Left lung (tissue), 10 donors: ENCODE results near the gene SMIM32. TPM values are rescaled to one million over a fixed set of nuclear protein-coding genes. Genes with fewer than 3 reads are reported as not detected.

Experiments used
- ATAC-seq: fragments of 200-7000 bp; cut with Tn5 transposase; one replicate; pipeline ENCODE4 v1.9.1; 2020; ENCODE audit warnings: moderate library complexity
- DNase-seq, 4 donors: peaks; one replicate each; pipeline ENCODE4 v3.0.0-alpha.2; 2013 to 2020
- H3K27ac ChIP-seq, 2 donors: fragments of 200-600 bp; sonication (generic) in 1 of 2; one replicate each; pipeline versions ENCODE4 v1.5.0 to v1.8.0; 2020 to 2021
- H3K27me3 ChIP-seq, 2 donors: fragments of 200-600 bp; sonication (generic) in 1 of 2; one replicate each; pipeline versions ENCODE4 v1.5.0 to v1.8.0; 2020 to 2021
- H3K36me3 ChIP-seq, 2 donors: fragments of 200-600 bp; sonication (generic) in 1 of 2; one replicate each; pipeline versions ENCODE4 v1.5.0 to v1.8.0; 2020 to 2021
- H3K4me1 ChIP-seq, 2 donors: fragments of 200-600 bp; one replicate each; pipeline ENCODE4 v1.8.0; 2021
- H3K4me3 ChIP-seq, 2 donors: fragments of 200-600 bp; sonication (generic) in 1 of 2; one replicate each; pipeline versions ENCODE4 v1.5.0 to v1.8.0; 2020 to 2021; ENCODE audit warnings: mild to moderate bottlenecking in 1 of 2
- H3K9me3 ChIP-seq, 2 donors: fragments of 200-600 bp; sonication (generic) in 1 of 2; one replicate each; pipeline versions ENCODE4 v1.5.0 to v1.8.0; 2020 to 2021
- CTCF ChIP-seq, 2 donors: fragments of 200-600 bp; sonication (generic) in 1 of 2; IDR thresholded peaks; one replicate each; pipeline versions ENCODE4 v1.5.0 to v1.8.0; 2021; ENCODE audit warnings: antibody characterized with exemption in 2 of 2
- intact Hi-C, 2 donors: fragments of 100-400 bp; cut with DNase I; formaldehyde crosslinking; loops; one replicate each; pipeline versions ENCODE4 v1.11.2 to v1.14.2; 2022
- polyA plus RNA-seq, 6 donors: library from polyadenylated mRNA; unstranded; fragments of 120-200 nt; gene quantifications; one replicate each; pipeline ENCODE4 v1.2.1, GENCODE V29; 2013; ENCODE audit not compliant: insufficient read length in 6 of 6
- total RNA-seq, 2 donors: library from RNA; stranded (reverse); fragmentation: NEBNext Ultra II Directional; extraction: Animal tissue kit (Norgen Biotek cat#: 25700); gene quantifications; one replicate each; pipeline ENCODE4 v1.2.1, GENCODE V29; 2021
- donor health status: DM: no; HTN: yes; CAD: no.
- donor health status: DM: no; HTN: no; CAD: no.

Gene SMIM32
- total and polyA plus RNA-seq, 8 donors, result 0.23 to 0.61 (median 0.49) TPM; not detected in 2

- no peak for TF ChIP-seq CTCF (IDR thresholded peaks at IDR 0.05)
Measured at GRCh38 chr5:136205941-136206340, 13.0 kb upstream of the SMIM32 start.

GRCh38 chr5:136205061-136205702, 12.2 kb upstream of the SMIM32 start:
- Histone ChIP-seq H3K36me3 (no peaks in the 10 kb centered on the region), H3K27ac (no peak overlapping the region), H3K4me1 (no peaks in the 10 kb centered on the region), H3K9me3 (no peaks in the 10 kb centered on the region), H3K27me3 (peaks cover 0 to 29% of the 10 kb centered on the region in 2 donors), H3K4me3 (no peak overlapping the region)
- intact Hi-C loops, result loop anchor here in 1 of 2 donors (10.0 kb wide), 1 partner anchor 320 kb away; no protein-coding TSS in a partner anchor
- no peak for TF ChIP-seq CTCF (IDR thresholded peaks at IDR 0.05)
- no peak for DNase-seq
- no peak for ATAC-seq

More at GRCh38 chr5:136205941-136206340, 13.0 kb upstream of the SMIM32 start:
- intact Hi-C loops, result loop anchor here in 1 of 2 donors (10.0 kb wide), 1 partner anchor 321 kb away; no protein-coding TSS in a partner anchor
- H3K36me3 ChIP-seq, result no peaks in the 10 kb centered on the region
- DNase-seq, result no peak
- no peak overlapping the region for H3K27ac ChIP-seq
- ATAC-seq, result no peak
- H3K4me1 ChIP-seq, result no peaks in the 10 kb centered on the region
- peaks cover 0 to 22% of the 10 kb centered on the region in 2 donors for H3K27me3 ChIP-seq
- H3K9me3 ChIP-seq, result no peaks in the 10 kb centered on the region
- no peak overlapping the region for H3K4me3 ChIP-seq

- no peaks in the 10 kb centered on the region for H3K9me3 ChIP-seq
- no peak for TF ChIP-seq CTCF (IDR thresholded peaks at IDR 0.05)
- no peak overlapping the region for H3K27ac ChIP-seq
- DNase-seq (no peak), ATAC-seq (no peak)
- H3K4me1 ChIP-seq, result no peaks in the 10 kb centered on the region
- peaks cover 0 to 46% of the 10 kb centered on the region in 2 donors for H3K27me3 ChIP-seq
- intact Hi-C loops, result loop anchor here in 1 of 2 donors (10.0 kb wide), 1 partner anchor 319 kb away; no protein-coding TSS in a partner anchor
- H3K36me3 ChIP-seq, result no peaks in the 10 kb centered on the region
- no peak overlapping the region for H3K4me3 ChIP-seq
Measured at GRCh38 chr5:136203303-136203922, 10.5 kb upstream of the SMIM32 start.

GRCh38 chr5:136202469-136203205, 9.7 kb upstream of the SMIM32 start:
- intact Hi-C loops, result loop anchor here in 1 of 2 donors (10.0 kb wide), 1 partner anchor 318 kb away; no protein-coding TSS in a partner anchor
- peak in 1 of 4 donors; percentile 13 for DNase-seq

More at GRCh38 chr5:136202469-136203205, 9.7 kb upstream of the SMIM32 start:
- TF ChIP-seq CTCF (IDR thresholded peaks at IDR 0.05), result no peak
- no peaks in the 10 kb centered on the region for H3K9me3 ChIP-seq
- no peak for ATAC-seq
- H3K36me3 ChIP-seq, result no peaks in the 10 kb centered on the region
- H3K27ac ChIP-seq, result no peak overlapping the region
- peaks cover 0 to 46% of the 10 kb centered on the region in 2 donors for H3K27me3 ChIP-seq
- no peaks in the 10 kb centered on the region for H3K4me1 ChIP-seq
- no peak overlapping the region for H3K4me3 ChIP-seq
